NCI-H187 (cell line): ENCODE data around the gene RNF113B.

ENCODE experiments used
- DNase-seq, 2 experiments: peaks; one replicate each; lab custom pipeline; 2025; lab: John Stamatoyannopoulos, UW

The RNF113B gene

GRCh38 chr13:98203646-98204326 lies 26.7 kb upstream of the RNF113B start:
- no peak for DNase-seq

- no peak for DNase-seq
Observed at GRCh38 chr13:98201984-98202383, 24.9 kb upstream of the RNF113B start.

GRCh38 chr13:98201189-98201588 lies 24.1 kb upstream of the RNF113B start:
- DNase-seq: no peak

GRCh38 chr13:98200211-98200878 lies 23.3 kb upstream of the RNF113B start:
- no peak for DNase-seq

GRCh38 chr13:98199480-98199879 lies 22.4 kb upstream of the RNF113B start:
- DNase-seq: no peak

GRCh38 chr13:98198683-98199082 lies 21.6 kb upstream of the RNF113B start:
- DNase-seq: no peak

GRCh38 chr13:98195054-98195791 lies 18.2 kb upstream of the RNF113B start:
- DNase-seq: no peak

- no peak for DNase-seq
Observed at GRCh38 chr13:98192008-98192407, 14.9 kb upstream of the RNF113B start.

GRCh38 chr13:98190889-98191444 lies 13.9 kb upstream of the RNF113B start:
- DNase-seq: no peak

GRCh38 chr13:98189841-98190505 lies 12.9 kb upstream of the RNF113B start:
- DNase-seq: no peak

GRCh38 chr13:98188544-98189166 lies 11.6 kb upstream of the RNF113B start:
- no peak for DNase-seq

GRCh38 chr13:98187965-98188261 lies 10.8 kb upstream of the RNF113B start:
- DNase-seq: no peak

GRCh38 chr13:98187155-98187964 lies 10.3 kb upstream of the RNF113B start:
- peak in 1 of 2 experiments; percentile 46 for DNase-seq

- no peak for DNase-seq
Observed at GRCh38 chr13:98184792-98185191, 7.7 kb upstream of the RNF113B start.

GRCh38 chr13:98182589-98182988 lies 5.5 kb upstream of the RNF113B start:
- no peak for DNase-seq

GRCh38 chr13:98182153-98182552 lies 5.1 kb upstream of the RNF113B start:
- no peak for DNase-seq

- no peak for DNase-seq
Observed at GRCh38 chr13:98181111-98181815, 4.2 kb upstream of the RNF113B start.

- DNase-seq: no peak
Observed at GRCh38 chr13:98180092-98180491, 3.0 kb upstream of the RNF113B start.

- DNase-seq: no peak
Observed at GRCh38 chr13:98175823-98176222, 1.2 kb downstream of the RNF113B start.

- no peak for DNase-seq
Observed at GRCh38 chr13:98175043-98175442, 2.0 kb downstream of the RNF113B start.
